Fibroblast of the conjunctiva (primary cell): Measurements from ENCODE around the gene UBE2J1.

Experiments used
- DNase-seq: peaks from one replicate; pipeline ENCODE4 v3.0.0-alpha.2; 2010; ENCODE audit warnings: low read depth

UBE2J1 gene

GRCh38 chr6:89364586-89364985 lies 12.1 kb upstream of the UBE2J1 start:
- DNase-seq, result no peak

GRCh38 chr6:89361171-89361570 lies 8.6 kb upstream of the UBE2J1 start:
- no peak for DNase-seq

- no peak for DNase-seq
Observed at GRCh38 chr6:89360415-89360999, 8.0 kb upstream of the UBE2J1 start.

GRCh38 chr6:89359561-89359960 lies 7.0 kb upstream of the UBE2J1 start:
- DNase-seq, result no peak

- DNase-seq, result no peak
Observed at GRCh38 chr6:89357390-89357789, 4.9 kb upstream of the UBE2J1 start.

- no peak for DNase-seq
Observed at GRCh38 chr6:89356642-89357170, 4.2 kb upstream of the UBE2J1 start.

GRCh38 chr6:89355511-89356194 lies 3.1 kb upstream of the UBE2J1 start:
- DNase-seq, result no peak

- DNase-seq, result no peak
Observed at GRCh38 chr6:89353702-89354392, 1.3 kb upstream of the UBE2J1 start.

GRCh38 chr6:89353118-89353556 lies 615 bp upstream of the UBE2J1 start:
- DNase-seq, result no peak

- DNase-seq, result no peak
Observed at GRCh38 chr6:89351671-89352277, 748 bp downstream of the UBE2J1 start.

GRCh38 chr6:89350281-89350966 lies 2.1 kb downstream of the UBE2J1 start:
- DNase-seq, result no peak

GRCh38 chr6:89348372-89348771 lies 4.2 kb downstream of the UBE2J1 start:
- DNase-seq, result no peak

- no peak for DNase-seq
Observed at GRCh38 chr6:89347825-89348224, 4.7 kb downstream of the UBE2J1 start.

- DNase-seq, result no peak
Observed at GRCh38 chr6:89346433-89346832, 6.1 kb downstream of the UBE2J1 start.

- no peak for DNase-seq
Observed at GRCh38 chr6:89339565-89339964, 13.0 kb downstream of the UBE2J1 start.

- DNase-seq, result no peak
Observed at GRCh38 chr6:89335164-89335563, 17.4 kb downstream of the UBE2J1 start.

- DNase-seq, result no peak
Observed at GRCh38 chr6:89330910-89331309, 21.6 kb downstream of the UBE2J1 start.

GRCh38 chr6:89328976-89329375 lies 23.5 kb downstream of the UBE2J1 start:
- DNase-seq, result no peak

- no peak for DNase-seq
Observed at GRCh38 chr6:89324304-89324703, 28.2 kb downstream of the UBE2J1 start.

GRCh38 chr6:89323511-89323971 lies 29.0 kb downstream of the UBE2J1 start:
- DNase-seq, result no peak

GRCh38 chr6:89321131-89321970 lies 31.2 kb downstream of the UBE2J1 start:
- no peak for DNase-seq
